AG20443 (cell line): ENCODE measurements around the gene ZNRF2.
"Not testable (repeated sequence)": the region's sequence is repeated elsewhere in the genome, so short reads cannot be mapped to it uniquely, and the experiment has no call there.

Experiments
- DNase-seq: peaks from one replicate; pipeline ENCODE4 v3.0.0; 2012; ENCODE audit warnings: low spot score, mixed read lengths

Gene ZNRF2

GRCh38 chr7:30363778-30364563 lies 79.6 kb downstream of the ZNRF2 start:
- no peak for DNase-seq

- DNase-seq: no peak
Observed at GRCh38 chr7:30364773-30365172, 80.4 kb downstream of the ZNRF2 start.

GRCh38 chr7:30365621-30366020 lies 81.2 kb downstream of the ZNRF2 start:
- DNase-seq: no peak

DNA sequence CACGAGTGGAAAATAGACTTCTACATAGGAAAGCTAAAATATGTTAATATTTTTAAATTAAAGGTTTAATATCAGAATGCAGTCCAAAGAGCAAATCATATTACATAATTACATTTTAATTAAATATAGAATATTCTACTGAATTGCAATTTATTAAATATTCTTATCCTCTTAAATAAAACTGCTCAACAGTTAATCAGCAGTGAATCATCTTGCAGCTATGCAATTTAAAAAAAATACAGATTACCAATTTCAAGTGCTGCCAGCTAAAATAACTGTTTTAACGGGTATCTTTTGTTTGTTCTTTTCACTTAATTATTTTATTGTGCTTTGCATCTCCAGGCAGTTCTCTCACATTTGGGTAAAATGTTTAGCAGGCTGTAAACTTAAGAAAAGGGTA lies 82.2 kb downstream of the ZNRF2 start:
- DNase-seq: no peak

- no peak for DNase-seq
Observed at GRCh38 chr7:30367561-30367960, 83.2 kb downstream of the ZNRF2 start.

DNA sequence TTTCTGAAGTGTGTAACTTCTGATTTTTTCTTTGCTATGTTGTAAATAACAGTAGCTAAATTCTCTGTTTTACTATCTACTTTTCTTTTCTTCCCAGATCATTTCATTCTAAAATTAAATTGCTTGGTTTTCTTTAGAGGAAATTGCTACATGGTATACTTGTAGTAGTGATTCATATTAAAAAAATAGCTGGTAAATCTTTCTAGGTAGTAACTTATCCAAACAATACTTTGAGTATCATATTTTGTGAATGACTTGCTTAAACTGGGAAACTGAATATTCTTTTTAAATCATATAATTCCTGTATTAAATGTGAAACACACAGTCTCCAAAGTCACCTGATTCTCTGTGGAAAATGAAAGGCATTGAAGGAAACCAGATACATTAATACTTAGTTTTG lies 85.5 kb downstream of the ZNRF2 start:
- no peak for DNase-seq

GRCh38 chr7:30371321-30371720 lies 86.9 kb downstream of the ZNRF2 start:
- no peak for DNase-seq

DNA sequence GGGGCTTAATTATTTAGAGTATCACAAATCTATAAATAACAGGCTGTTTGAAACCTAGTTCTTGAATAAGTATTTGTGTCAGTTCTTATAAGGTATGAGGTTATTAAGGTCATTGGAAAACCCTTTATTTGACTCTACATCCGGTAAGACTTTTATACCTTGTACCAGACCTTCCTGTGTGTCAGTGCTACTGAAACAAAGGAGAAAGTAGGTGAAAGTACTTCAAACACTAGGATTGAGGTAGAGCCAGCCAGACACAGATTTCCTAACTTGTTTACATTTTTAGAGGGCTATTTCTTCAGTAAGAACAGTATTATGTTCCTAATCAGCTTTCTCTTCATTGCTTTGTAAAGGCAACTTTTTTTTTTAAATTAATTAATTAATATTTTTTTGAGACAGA lies 93.9 kb downstream of the ZNRF2 start:
- no peak for DNase-seq

DNA sequence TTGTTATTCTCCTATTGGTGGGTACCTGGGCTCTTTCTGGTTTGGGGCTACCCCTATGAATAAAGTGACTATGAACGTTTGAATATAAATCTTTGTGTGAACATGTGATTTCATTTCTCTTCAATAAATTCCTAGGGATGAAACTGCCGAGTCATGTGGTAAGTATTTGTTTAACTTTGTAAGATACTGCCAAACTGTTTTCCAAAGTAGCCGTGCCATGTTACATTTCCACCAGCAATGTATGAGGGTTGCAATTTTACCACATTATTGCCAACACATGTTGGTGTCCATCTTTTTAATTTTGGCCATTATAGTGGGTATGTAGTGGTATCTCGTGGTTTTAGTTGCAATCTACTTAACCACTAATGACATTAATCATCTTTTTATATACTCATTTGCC lies 94.7 kb downstream of the ZNRF2 start:
- DNase-seq: no peak

GRCh38 chr7:30379741-30380140 lies 95.3 kb downstream of the ZNRF2 start:
- no peak for DNase-seq

- no peak for DNase-seq
Observed at GRCh38 chr7:30380294-30380693, 95.9 kb downstream of the ZNRF2 start.

DNA sequence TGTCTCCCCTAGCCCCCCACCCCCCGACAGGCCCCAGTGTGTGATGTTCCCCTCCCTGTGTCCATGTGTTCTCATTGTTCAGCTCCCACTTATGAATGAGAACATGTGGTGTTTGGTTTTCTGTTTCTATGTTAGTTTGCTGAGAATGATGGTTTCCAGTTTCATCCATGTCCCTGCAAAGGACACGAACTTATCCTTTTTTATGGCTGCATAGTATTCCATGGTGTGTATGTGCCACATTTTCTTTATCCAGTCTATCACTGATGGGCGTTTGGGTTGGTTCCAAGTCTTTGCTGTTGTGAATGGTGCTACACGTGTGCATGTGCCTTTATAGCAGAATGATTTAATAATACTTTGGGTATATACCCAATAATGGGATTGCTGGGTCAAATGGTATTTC lies 96.4 kb downstream of the ZNRF2 start:
- not testable (repeated sequence) for DNase-seq

- no peak for DNase-seq
Observed at GRCh38 chr7:30382607-30383006, 98.2 kb downstream of the ZNRF2 start.

- DNase-seq: no peak
Observed at GRCh38 chr7:30389791-30390190, 105.4 kb downstream of the ZNRF2 start.

DNA sequence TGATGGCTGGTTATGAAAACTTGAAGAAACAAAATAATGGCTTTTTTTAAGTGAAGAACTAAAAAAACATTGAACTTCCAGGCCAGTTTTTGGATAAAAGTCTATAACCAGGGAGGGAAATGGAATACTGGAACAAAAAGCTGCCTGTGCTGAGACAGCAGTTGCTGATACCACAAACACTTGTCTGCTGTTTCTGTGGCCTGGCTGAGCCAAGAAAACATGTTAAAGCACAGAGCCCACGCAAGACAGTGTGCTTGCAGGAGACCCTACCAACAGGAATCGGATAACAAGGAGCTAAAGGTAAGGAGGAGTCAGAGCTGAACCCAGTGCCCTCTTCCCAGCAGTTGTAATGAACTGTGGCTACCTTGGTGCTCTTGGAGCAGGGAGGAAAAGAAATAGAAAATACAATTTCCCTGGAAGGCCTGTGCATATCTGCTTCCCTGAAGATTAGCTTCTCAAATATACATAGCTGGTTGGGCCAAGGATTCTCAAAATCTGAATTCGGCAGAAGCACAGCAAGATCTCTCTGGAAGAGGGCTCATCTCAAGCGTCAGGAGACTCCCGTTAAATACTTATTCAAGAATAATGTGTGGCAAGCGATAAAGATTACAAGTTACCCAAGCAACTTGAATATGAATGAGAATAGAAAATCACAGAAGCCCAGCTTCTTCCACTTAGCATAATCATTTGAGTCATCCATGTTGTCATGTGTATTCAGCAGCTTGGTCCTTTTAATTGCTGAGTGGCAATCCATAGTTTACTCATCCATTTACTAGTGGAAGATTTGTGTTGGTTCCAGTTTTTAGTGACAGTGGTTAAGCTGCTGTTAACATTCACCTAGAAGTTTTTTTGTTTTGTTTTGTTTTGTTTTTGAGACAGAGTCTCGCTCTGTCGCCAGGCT lies 106.6 kb downstream of the ZNRF2 start:
- no peak for DNase-seq

DNA sequence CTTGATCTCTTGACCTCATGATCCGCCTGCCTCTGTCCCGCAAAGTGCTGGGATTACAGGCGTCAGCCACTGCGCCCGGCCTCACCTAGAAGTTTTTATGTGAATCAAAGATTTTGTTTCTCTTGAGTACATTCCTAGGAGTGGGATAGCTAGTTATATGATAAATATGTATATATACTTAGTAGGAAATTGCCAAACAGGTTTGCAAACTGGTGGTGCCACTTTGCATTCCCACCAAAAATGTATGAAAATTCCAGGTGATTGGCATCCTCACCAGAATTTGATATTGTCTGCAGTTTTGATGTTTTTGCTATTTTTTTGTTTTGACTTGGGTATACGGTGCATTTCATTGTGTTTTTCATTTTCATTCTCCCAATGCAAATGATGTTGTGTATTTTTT lies 107.4 kb downstream of the ZNRF2 start:
- DNase-seq: no peak

DNA sequence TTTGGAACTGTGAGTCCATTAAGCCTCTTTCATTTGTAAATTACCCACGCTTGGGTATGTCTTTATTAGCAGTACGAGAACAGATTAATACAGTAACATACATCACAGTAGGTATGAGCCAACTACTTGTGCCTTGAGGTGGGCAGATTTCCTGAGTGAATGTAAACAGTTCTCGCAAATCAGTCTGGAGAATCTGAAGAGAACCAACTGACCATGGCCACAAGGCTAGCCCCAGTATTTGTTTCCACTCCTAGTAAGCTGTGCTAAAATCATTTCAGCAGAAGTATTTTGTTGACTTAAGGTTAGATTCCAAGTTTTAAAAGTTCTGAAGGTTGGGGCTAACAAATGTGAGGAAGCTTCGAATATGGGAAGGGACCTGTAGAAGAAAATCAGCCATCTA lies 111.3 kb downstream of the ZNRF2 start:
- no peak for DNase-seq

- DNase-seq: no peak
Observed at GRCh38 chr7:30396389-30396788, 112.0 kb downstream of the ZNRF2 start.

- no peak for DNase-seq
Observed at GRCh38 chr7:30403477-30403876, 119.1 kb downstream of the ZNRF2 start.

DNA sequence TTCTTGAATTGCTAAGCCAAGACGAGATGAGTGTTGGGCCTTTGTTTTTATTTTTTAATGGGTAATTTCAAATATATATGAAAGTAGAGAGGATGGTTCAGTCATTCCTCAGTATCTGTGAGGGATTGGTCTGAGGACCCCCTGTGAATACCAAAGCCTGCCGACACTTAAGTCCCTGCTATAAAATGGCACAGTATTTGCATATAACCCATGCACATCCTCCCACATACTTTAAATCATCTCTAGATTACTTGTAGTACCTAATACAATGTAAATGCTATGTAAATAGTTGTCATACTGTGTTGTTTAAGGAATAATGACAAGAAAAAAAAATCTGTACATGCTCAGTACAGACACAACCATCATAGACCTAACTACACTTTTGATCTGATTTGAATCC lies 120.8 kb downstream of the ZNRF2 start:
- DNase-seq: no peak

DNA sequence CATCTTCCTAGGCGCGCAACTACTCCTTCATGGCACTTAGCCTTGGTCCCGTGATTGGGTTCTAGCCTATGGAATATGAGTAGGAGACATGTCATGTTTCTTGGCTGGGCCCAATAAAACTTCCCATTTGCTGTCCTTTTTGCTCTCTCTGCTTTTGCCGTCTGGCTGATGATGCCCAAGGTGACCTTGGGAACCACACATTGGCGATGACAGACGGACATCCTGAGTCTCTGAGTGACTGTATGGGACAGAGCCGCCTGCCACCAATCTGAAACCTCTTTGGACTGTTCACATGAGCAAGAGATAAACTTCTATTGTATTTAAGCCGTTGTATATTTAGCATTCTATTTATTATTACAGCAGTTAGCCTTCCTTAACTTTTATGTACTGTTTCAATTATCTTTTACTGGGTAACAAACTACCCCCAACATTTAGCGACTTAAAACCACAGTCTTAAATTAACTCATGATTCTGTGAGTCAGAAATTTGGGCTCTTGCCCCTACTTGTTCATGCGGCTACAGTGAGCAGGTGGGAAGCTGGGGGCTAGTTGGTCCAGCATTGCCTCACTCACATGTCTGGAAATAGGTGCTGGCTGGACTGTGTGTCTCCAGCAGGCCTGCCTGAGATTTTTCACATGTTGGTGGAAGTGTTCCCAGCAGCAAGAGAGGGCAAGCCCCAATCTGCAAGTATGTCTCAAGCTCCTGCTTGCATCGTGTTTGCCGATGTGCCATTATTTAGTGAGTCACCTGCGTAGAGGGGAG lies 122.4 kb downstream of the ZNRF2 start:
- DNase-seq: no peak

DNA sequence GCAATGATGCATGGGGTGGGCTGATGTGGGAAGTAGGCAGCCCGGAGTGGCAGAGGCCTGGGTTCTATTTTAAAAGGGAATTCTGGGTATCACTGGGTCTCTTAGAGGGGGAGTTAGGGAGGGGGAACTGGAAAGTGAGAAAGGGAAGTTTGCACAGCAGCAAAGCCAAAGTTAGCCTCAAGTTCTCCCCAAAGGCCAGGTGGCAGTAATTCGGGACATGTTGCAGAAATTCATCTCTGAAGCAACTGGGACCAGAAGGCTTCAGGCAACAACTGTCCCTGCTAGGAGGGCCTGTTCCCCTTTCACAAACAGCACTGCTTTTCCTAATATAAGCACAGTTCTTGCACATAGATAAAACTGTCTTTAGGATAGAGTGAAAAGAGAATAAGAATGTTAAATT lies 126.8 kb downstream of the ZNRF2 start:
- no peak for DNase-seq

GRCh38 chr7:30411897-30412296 lies 127.5 kb downstream of the ZNRF2 start:
- no peak for DNase-seq
